ENCODE results near the gene DOK6. TPM values are rescaled to one million over a fixed set of nuclear protein-coding genes. Genes with fewer than 3 reads are reported as not detected.

The DOK6 gene
- total RNA-seq, 6 experiments from 2014 or later, result not detected

- peaks cover 17% of the 10 kb centered on the region for H3K9me3 Mint-ChIP-seq
- peaks cover 1% of the 10 kb centered on the region; the same call in 1 of the 2 replicates for H3K27me3 Mint-ChIP-seq (ENCODE audit: insufficient read depth)
- H3K36me3 Mint-ChIP-seq (ENCODE audit: low read depth), result no peaks in the 10 kb centered on the region
- H3K27ac Mint-ChIP-seq, result no peak overlapping the region
- DNase-seq, result no peak
- TF ChIP-seq CTCF (IDR thresholded peaks at IDR 0.05), result no peak
- H3K4me1 Mint-ChIP-seq (ENCODE audit: low read depth), result no peaks in the 10 kb centered on the region
- no peak overlapping the region for H3K4me3 Mint-ChIP-seq
Measured at GRCh38 chr18:69689121-69689759, 288.6 kb downstream of the DOK6 start.

GRCh38 chr18:69691008-69691760 lies 290.5 kb downstream of the DOK6 start:
- H3K4me3 Mint-ChIP-seq, result no peak overlapping the region
- H3K27ac Mint-ChIP-seq, result no peak overlapping the region
- peaks cover 12% of the 10 kb centered on the region for H3K9me3 Mint-ChIP-seq
- H3K4me1 Mint-ChIP-seq (ENCODE audit: low read depth), result no peaks in the 10 kb centered on the region
- no peak for TF ChIP-seq CTCF (IDR thresholded peaks at IDR 0.05)
- H3K36me3 Mint-ChIP-seq (ENCODE audit: low read depth), result no peaks in the 10 kb centered on the region
- no peak for DNase-seq
- H3K27me3 Mint-ChIP-seq (ENCODE audit: insufficient read depth), result peaks cover 1% of the 10 kb centered on the region; the same call in 1 of the 2 replicates

GRCh38 chr18:69697069-69697468 lies 296.4 kb downstream of the DOK6 start:
- no peaks in the 10 kb centered on the region for H3K36me3 Mint-ChIP-seq (ENCODE audit: low read depth)
- DNase-seq, result no peak
- peaks cover 9% of the 10 kb centered on the region; the same call in 1 of the 2 replicates for H3K9me3 Mint-ChIP-seq
- H3K27me3 Mint-ChIP-seq (ENCODE audit: insufficient read depth), result no peaks in the 10 kb centered on the region
- no peak for TF ChIP-seq CTCF (IDR thresholded peaks at IDR 0.05)
- no peak overlapping the region for H3K4me3 Mint-ChIP-seq
- H3K27ac Mint-ChIP-seq, result no peak overlapping the region
- H3K4me1 Mint-ChIP-seq (ENCODE audit: low read depth), result no peaks in the 10 kb centered on the region

- DNase-seq, result no peak
- Mint-ChIP-seq H3K27me3 (ENCODE audit: insufficient read depth) (no peaks in the 10 kb centered on the region), H3K4me1 (ENCODE audit: low read depth) (no peaks in the 10 kb centered on the region), H3K36me3 (ENCODE audit: low read depth) (no peaks in the 10 kb centered on the region), H3K4me3 (no peak overlapping the region), H3K9me3 (peaks cover 9% of the 10 kb centered on the region; the same call in 1 of the 2 replicates), H3K27ac (no peak overlapping the region)
- TF ChIP-seq CTCF (IDR thresholded peaks at IDR 0.05), result no peak
Measured at GRCh38 chr18:69697689-69698088, 297.0 kb downstream of the DOK6 start.

- DNase-seq, result no peak
- Mint-ChIP-seq H3K27ac (no peak overlapping the region), H3K9me3 (peaks cover 11% of the 10 kb centered on the region), H3K4me1 (ENCODE audit: low read depth) (no peaks in the 10 kb centered on the region), H3K27me3 (ENCODE audit: insufficient read depth) (no peaks in the 10 kb centered on the region), H3K4me3 (no peak overlapping the region), H3K36me3 (ENCODE audit: low read depth) (no peaks in the 10 kb centered on the region)
- no peak for TF ChIP-seq CTCF (IDR thresholded peaks at IDR 0.05)
Measured at GRCh38 chr18:69701305-69701704, 300.6 kb downstream of the DOK6 start.
